CD4-positive, CD25-positive, alpha-beta regulatory T cell (primary cell): ENCODE measurements around the gene FGGY. TPM values are rescaled to one million over a fixed set of nuclear protein-coding genes. Genes with fewer than 3 reads are reported as not detected.

Experiments
- ATAC-seq, 2 donors: fragments of 150-1000 bp; cut with Tn5 transposase; one replicate each; pipeline ENCODE4 v1.10.0; 2021; ENCODE audit warnings: low read depth in 2 of 2, moderate number of reproducible peaks in 2 of 2, moderate library complexity in 1 of 2
- DNase-seq, 3 donors: peaks; one replicate each; pipeline versions ENCODE4 v3.0.0 to v3.0.0-alpha.2; 2012 to 2022; ENCODE audit warnings: mixed read lengths in 1 of 3
- H3K27ac ChIP-seq: one replicate; pipeline ENCODE4 v1.7.0; 2013; ENCODE audit warnings: mild to moderate bottlenecking, low read length; ENCODE audit not compliant: insufficient read depth, poor library complexity, severe bottlenecking
- H3K27me3 ChIP-seq: one replicate; pipeline ENCODE4 v1.7.0; 2013; ENCODE audit warnings: low read length; ENCODE audit not compliant: control insufficient read depth, insufficient read depth
- H3K36me3 ChIP-seq: one replicate; pipeline ENCODE4 v1.7.0; 2013; ENCODE audit warnings: mild to moderate bottlenecking, low read length, moderate library complexity; ENCODE audit not compliant: control insufficient read depth, insufficient read depth
- H3K4me1 ChIP-seq: 2 replicates; pipeline ENCODE4 v1.7.0; 2013; ENCODE audit warnings: mild to moderate bottlenecking, low read length; ENCODE audit not compliant: insufficient read depth, control insufficient read depth, poor library complexity, severe bottlenecking
- H3K4me3 ChIP-seq: one replicate; pipeline ENCODE4 v1.7.0; 2013; ENCODE audit warnings: low read depth, mild to moderate bottlenecking, low read length, moderate library complexity
- H3K9me3 ChIP-seq, 2 experiments: 1 replicate in 1 of 2; 2 replicates in 1 of 2; pipeline ENCODE4 v1.7.0; 2013; ENCODE audit warnings: low read length in 2 of 2, mild to moderate bottlenecking in 1 of 2, moderate library complexity in 1 of 2; ENCODE audit not compliant: control insufficient read depth in 2 of 2
- H3K27ac Mint-ChIP-seq, 3 donors: one replicate each; pipeline ENCODE4 v1.8.0; 2020 to 2022; ENCODE audit warnings: mild to moderate bottlenecking in 3 of 3, mixed read lengths in 3 of 3, moderate library complexity in 2 of 3
- H3K27me3 Mint-ChIP-seq: one replicate; pipeline ENCODE4 v1.8.0; 2022; ENCODE audit warnings: mild to moderate bottlenecking, mixed read lengths
- H3K36me3 Mint-ChIP-seq: one replicate; pipeline ENCODE4 v1.8.0; 2020; ENCODE audit warnings: mixed read lengths
- H3K4me1 Mint-ChIP-seq, 4 donors: one replicate each; pipeline ENCODE4 v1.8.0; 2020 to 2022; ENCODE audit warnings: mixed read lengths in 4 of 4, mild to moderate bottlenecking in 1 of 4
- H3K4me3 Mint-ChIP-seq, 4 donors: one replicate each; pipeline ENCODE4 v1.8.0; 2020 to 2022; ENCODE audit warnings: mild to moderate bottlenecking in 4 of 4, mixed read lengths in 4 of 4, moderate library complexity in 3 of 4
- H3K9me3 Mint-ChIP-seq, 7 donors: one replicate each; pipeline ENCODE4 v1.8.0; 2020 to 2022; ENCODE audit warnings: mixed read lengths in 7 of 7, mild to moderate bottlenecking in 3 of 7, moderate library complexity in 2 of 7
- polyA plus RNA-seq, 4 donors: library from polyadenylated mRNA; unstranded; fragments of 300-500 nt; fragmentation: Illumina TruSeq; gene quantifications; one replicate each; pipeline ENCODE4 v1.2.3, GENCODE V29; 2021
- total RNA-seq: library from RNA; stranded (reverse); gene quantifications from one replicate; pipeline ENCODE4 v1.2.3, GENCODE V29; 2022

Gene FGGY
- total and polyA plus RNA-seq, 5 donors from 2014 or later = 1.9 to 7.7 (median 4.5) TPM

- Mint-ChIP-seq H3K27ac (peak overlapping the region in 1 of 3 donors; percentile 45), H3K4me3 (no peak overlapping the region), H3K27me3 (no peaks in the 10 kb centered on the region), H3K9me3 (peaks cover 0 to 5% (median 2%) of the 10 kb centered on the region in 7 donors), H3K36me3 (no peaks in the 10 kb centered on the region), H3K4me1 (no peaks in the 10 kb centered on the region)
- Histone ChIP-seq H3K4me1 (no peaks in the 10 kb centered on the region), H3K27me3 (no peaks in the 10 kb centered on the region), H3K9me3 (no peaks in the 10 kb centered on the region), H3K27ac (no peak overlapping the region), H3K4me3 (no peak overlapping the region), H3K36me3 (no peaks in the 10 kb centered on the region)
- DNase-seq = no peak
- no peak for ATAC-seq
Observed at GRCh38 chr1:59593798-59594790, 297.2 kb downstream of the FGGY start.

- Mint-ChIP-seq H3K36me3 (no peaks in the 10 kb centered on the region), H3K4me3 (no peak overlapping the region), H3K27ac (no peak overlapping the region), H3K9me3 (peaks cover 0 to 2% (median 0%) of the 10 kb centered on the region in 7 donors), H3K4me1 (no peaks in the 10 kb centered on the region), H3K27me3 (no peaks in the 10 kb centered on the region)
- no peaks in the 10 kb centered on the region for H3K4me1 ChIP-seq
- no peak overlapping the region for H3K4me3 ChIP-seq
- no peaks in the 10 kb centered on the region for H3K9me3 ChIP-seq
- H3K27me3 ChIP-seq = no peaks in the 10 kb centered on the region
- DNase-seq (no peak), ATAC-seq (no peak)
- no peaks in the 10 kb centered on the region for H3K36me3 ChIP-seq
- H3K27ac ChIP-seq = no peak overlapping the region
Observed at GRCh38 chr1:59595774-59596173, 298.9 kb downstream of the FGGY start.

- Mint-ChIP-seq H3K9me3 (peaks cover 0 to 2% (median 0%) of the 10 kb centered on the region in 7 donors), H3K27ac (no peak overlapping the region), H3K4me3 (no peak overlapping the region), H3K4me1 (no peaks in the 10 kb centered on the region), H3K36me3 (no peaks in the 10 kb centered on the region), H3K27me3 (no peaks in the 10 kb centered on the region)
- no peaks in the 10 kb centered on the region for H3K9me3 ChIP-seq
- no peaks in the 10 kb centered on the region for H3K27me3 ChIP-seq
- no peaks in the 10 kb centered on the region for H3K4me1 ChIP-seq
- DNase-seq = no peak
- no peak overlapping the region for H3K27ac ChIP-seq
- no peaks in the 10 kb centered on the region for H3K36me3 ChIP-seq
- H3K4me3 ChIP-seq = no peak overlapping the region
- no peak for ATAC-seq
Observed at GRCh38 chr1:59596432-59596831, 299.5 kb downstream of the FGGY start.

- Mint-ChIP-seq H3K36me3 (no peaks in the 10 kb centered on the region), H3K27ac (no peak overlapping the region), H3K4me3 (no peak overlapping the region), H3K9me3 (peaks cover 0 to 2% (median 0%) of the 10 kb centered on the region in 7 donors), H3K27me3 (no peaks in the 10 kb centered on the region), H3K4me1 (no peaks in the 10 kb centered on the region)
- no peaks in the 10 kb centered on the region for H3K9me3 ChIP-seq
- no peaks in the 10 kb centered on the region for H3K36me3 ChIP-seq
- no peak overlapping the region for H3K27ac ChIP-seq
- DNase-seq = no peak
- H3K4me3 ChIP-seq = no peak overlapping the region
- ATAC-seq = no peak
- H3K27me3 ChIP-seq = no peaks in the 10 kb centered on the region
- no peaks in the 10 kb centered on the region for H3K4me1 ChIP-seq
Observed at GRCh38 chr1:59596956-59597355, 300.1 kb downstream of the FGGY start.

GRCh38 chr1:59597420-59598119 is 300.7 kb downstream of the FGGY start:
- DNase-seq = no peak
- no peaks in the 10 kb centered on the region for H3K9me3 ChIP-seq
- no peak for ATAC-seq
- no peak overlapping the region for H3K4me3 ChIP-seq
- Mint-ChIP-seq H3K27ac (no peak overlapping the region), H3K4me1 (no peaks in the 10 kb centered on the region), H3K9me3 (peaks cover 0 to 2% (median 0%) of the 10 kb centered on the region in 7 donors), H3K36me3 (no peaks in the 10 kb centered on the region), H3K4me3 (no peak overlapping the region), H3K27me3 (no peaks in the 10 kb centered on the region)
- H3K27me3 ChIP-seq = no peaks in the 10 kb centered on the region
- no peak overlapping the region for H3K27ac ChIP-seq
- H3K36me3 ChIP-seq = no peaks in the 10 kb centered on the region
- no peaks in the 10 kb centered on the region for H3K4me1 ChIP-seq

- Histone ChIP-seq H3K4me3 (no peak overlapping the region), H3K9me3 (no peaks in the 10 kb centered on the region), H3K36me3 (no peaks in the 10 kb centered on the region), H3K27ac (no peak overlapping the region), H3K4me1 (no peaks in the 10 kb centered on the region), H3K27me3 (no peaks in the 10 kb centered on the region)
- no peak overlapping the region for H3K27ac Mint-ChIP-seq
- H3K9me3 Mint-ChIP-seq = peaks cover 0 to 2% (median 0%) of the 10 kb centered on the region in 7 donors
- no peaks in the 10 kb centered on the region for H3K4me1 Mint-ChIP-seq
- H3K4me3 Mint-ChIP-seq = no peak overlapping the region
- ATAC-seq (no peak), DNase-seq (no peak)
- H3K36me3 Mint-ChIP-seq = no peaks in the 10 kb centered on the region
- H3K27me3 Mint-ChIP-seq = no peaks in the 10 kb centered on the region
Observed at GRCh38 chr1:59598120-59598440, 301.2 kb downstream of the FGGY start.

- Histone ChIP-seq H3K4me3 (no peak overlapping the region), H3K9me3 (no peaks in the 10 kb centered on the region), H3K27ac (no peak overlapping the region), H3K27me3 (no peaks in the 10 kb centered on the region), H3K36me3 (no peaks in the 10 kb centered on the region), H3K4me1 (no peaks in the 10 kb centered on the region)
- DNase-seq (no peak), ATAC-seq (no peak)
- Mint-ChIP-seq H3K4me1 (no peaks in the 10 kb centered on the region), H3K36me3 (no peaks in the 10 kb centered on the region), H3K4me3 (no peak overlapping the region), H3K9me3 (peaks cover 0 to 2% (median 0%) of the 10 kb centered on the region in 7 donors), H3K27ac (peak overlapping the region in 1 of 3 donors; percentile 53), H3K27me3 (no peaks in the 10 kb centered on the region)
Observed at GRCh38 chr1:59601041-59601441, 304.1 kb downstream of the FGGY start.
